Measurements from ENCODE around the gene SPPL2A.

Gene SPPL2A

GRCh38 chr15:50687302-50687902 is 78.1 kb downstream of the SPPL2A start:
- WGBS (ENCODE audit: insufficient coverage, insufficient read length), result 100% methylated on average over 4 of the region's 10 CpGs
- no peaks in the 10 kb centered on the region for H3K36me3 ChIP-seq (ENCODE audit: control insufficient read depth, insufficient read depth, low read length)
- no peak for DNase-seq (ENCODE audit: low read depth, low spot score)
- H3K4me1 ChIP-seq (ENCODE audit: control insufficient read depth, insufficient read depth, low read length), result no peaks in the 10 kb centered on the region; the same call in 1 of the 2 replicates
- H3K4me3 ChIP-seq (ENCODE audit: low read length), result peak overlapping the region; percentile 85; the same call in 1 of the 2 replicates
- no peaks in the 10 kb centered on the region for H3K9me3 ChIP-seq (ENCODE audit: control insufficient read depth, insufficient read depth, low read length)
- H3K27me3 ChIP-seq (ENCODE audit: control insufficient read depth, insufficient read depth, low read length), result no peaks in the 10 kb centered on the region
- no peak overlapping the region for H3K27ac ChIP-seq (ENCODE audit: low read length)

- Histone ChIP-seq H3K9me3 (ENCODE audit: control insufficient read depth, insufficient read depth, low read length) (no peaks in the 10 kb centered on the region), H3K27ac (ENCODE audit: low read length) (no peak within 1 kb of the TSS), H3K27me3 (ENCODE audit: control insufficient read depth, insufficient read depth, low read length) (no peaks in the 10 kb centered on the region), H3K4me1 (ENCODE audit: control insufficient read depth, insufficient read depth, low read length) (no peaks in the 10 kb centered on the region; the same call in 1 of the 2 replicates), H3K36me3 (ENCODE audit: control insufficient read depth, insufficient read depth, low read length) (no peaks in the 10 kb centered on the region), H3K4me3 (ENCODE audit: low read length) (peak within 1 kb of the TSS; percentile 85)
- WGBS (ENCODE audit: insufficient coverage, insufficient read length), result no CpG with 5 or more reads among the region's 80 CpGs
- peak; percentile 57 for DNase-seq (ENCODE audit: low read depth, low spot score)
These were observed 78.8 kb downstream of the SPPL2A start, which contains the start of gene TRPM7 for GRCh38 chr15:50686469-50687301. TRPM7 (minus strand) TSS chr15:50686797; CDS start chr15:50686533, 264 bp downstream.

GRCh38 chr15:50685976-50686468 is 79.5 kb downstream of the SPPL2A start:
- peak; percentile 5 for DNase-seq (ENCODE audit: low read depth, low spot score)
- Histone ChIP-seq H3K27ac (ENCODE audit: low read length) (no peak overlapping the region), H3K4me3 (ENCODE audit: low read length) (peak overlapping the region; percentile 85), H3K36me3 (ENCODE audit: control insufficient read depth, insufficient read depth, low read length) (no peaks in the 10 kb centered on the region), H3K4me1 (ENCODE audit: control insufficient read depth, insufficient read depth, low read length) (no peaks in the 10 kb centered on the region; the same call in 1 of the 2 replicates), H3K27me3 (ENCODE audit: control insufficient read depth, insufficient read depth, low read length) (no peaks in the 10 kb centered on the region), H3K9me3 (ENCODE audit: control insufficient read depth, insufficient read depth, low read length) (no peaks in the 10 kb centered on the region)
- WGBS (ENCODE audit: insufficient coverage, insufficient read length), result no CpG with 5 or more reads among the region's 30 CpGs

GRCh38 chr15:50685191-50685975 is 80.1 kb downstream of the SPPL2A start:
- H3K4me1 ChIP-seq (ENCODE audit: control insufficient read depth, insufficient read depth, low read length), result no peaks in the 10 kb centered on the region; the same call in 1 of the 2 replicates
- no peaks in the 10 kb centered on the region for H3K36me3 ChIP-seq (ENCODE audit: control insufficient read depth, insufficient read depth, low read length)
- peak overlapping the region; percentile 85; the same call in 1 of the 2 replicates for H3K4me3 ChIP-seq (ENCODE audit: low read length)
- H3K9me3 ChIP-seq (ENCODE audit: control insufficient read depth, insufficient read depth, low read length), result no peaks in the 10 kb centered on the region
- H3K27me3 ChIP-seq (ENCODE audit: control insufficient read depth, insufficient read depth, low read length), result no peaks in the 10 kb centered on the region
- H3K27ac ChIP-seq (ENCODE audit: low read length), result no peak overlapping the region
- WGBS (ENCODE audit: insufficient coverage, insufficient read length), result no CpG with 5 or more reads among the region's 22 CpGs
- DNase-seq (ENCODE audit: low read depth, low spot score), result no peak

- H3K36me3 ChIP-seq (ENCODE audit: control insufficient read depth, insufficient read depth, low read length), result no peaks in the 10 kb centered on the region
- H3K4me3 ChIP-seq (ENCODE audit: low read length), result no peak overlapping the region
- no peaks in the 10 kb centered on the region for H3K27me3 ChIP-seq (ENCODE audit: control insufficient read depth, insufficient read depth, low read length)
- H3K27ac ChIP-seq (ENCODE audit: low read length), result no peak overlapping the region
- no peaks in the 10 kb centered on the region for H3K4me1 ChIP-seq (ENCODE audit: control insufficient read depth, insufficient read depth, low read length)
- no peak for DNase-seq (ENCODE audit: low read depth, low spot score)
- no peaks in the 10 kb centered on the region for H3K9me3 ChIP-seq (ENCODE audit: control insufficient read depth, insufficient read depth, low read length)
These were observed 84.0 kb downstream of the SPPL2A start for GRCh38 chr15:50681467-50681866.

- H3K4me1 ChIP-seq (ENCODE audit: control insufficient read depth, insufficient read depth, low read length), result no peaks in the 10 kb centered on the region
- no peaks in the 10 kb centered on the region for H3K27me3 ChIP-seq (ENCODE audit: control insufficient read depth, insufficient read depth, low read length)
- no peaks in the 10 kb centered on the region for H3K9me3 ChIP-seq (ENCODE audit: control insufficient read depth, insufficient read depth, low read length)
- no peak for DNase-seq (ENCODE audit: low read depth, low spot score)
- no peak overlapping the region for H3K27ac ChIP-seq (ENCODE audit: low read length)
- no peaks in the 10 kb centered on the region; the same call in 1 of the 2 replicates for H3K36me3 ChIP-seq (ENCODE audit: control insufficient read depth, insufficient read depth, low read length)
- no CpG with 5 or more reads among the region's 6 CpGs for WGBS (ENCODE audit: insufficient coverage, insufficient read length)
- H3K4me3 ChIP-seq (ENCODE audit: low read length), result no peak overlapping the region
These were observed 88.6 kb downstream of the SPPL2A start for GRCh38 chr15:50676799-50677483.

GRCh38 chr15:50675535-50676144 is 89.9 kb downstream of the SPPL2A start:
- Histone ChIP-seq H3K4me1 (ENCODE audit: control insufficient read depth, insufficient read depth, low read length) (no peaks in the 10 kb centered on the region), H3K36me3 (ENCODE audit: control insufficient read depth, insufficient read depth, low read length) (no peaks in the 10 kb centered on the region; the same call in 1 of the 2 replicates), H3K27me3 (ENCODE audit: control insufficient read depth, insufficient read depth, low read length) (no peaks in the 10 kb centered on the region), H3K9me3 (ENCODE audit: control insufficient read depth, insufficient read depth, low read length) (no peaks in the 10 kb centered on the region), H3K27ac (ENCODE audit: low read length) (no peak overlapping the region), H3K4me3 (ENCODE audit: low read length) (no peak overlapping the region)
- DNase-seq (ENCODE audit: low read depth, low spot score), result no peak

GRCh38 chr15:50670115-50670514 is 95.4 kb downstream of the SPPL2A start:
- Histone ChIP-seq H3K4me1 (ENCODE audit: control insufficient read depth, insufficient read depth, low read length) (no peaks in the 10 kb centered on the region), H3K4me3 (ENCODE audit: low read length) (no peak overlapping the region), H3K27ac (ENCODE audit: low read length) (no peak overlapping the region), H3K36me3 (ENCODE audit: control insufficient read depth, insufficient read depth, low read length) (no peaks in the 10 kb centered on the region; the same call in 1 of the 2 replicates), H3K9me3 (ENCODE audit: control insufficient read depth, insufficient read depth, low read length) (no peaks in the 10 kb centered on the region), H3K27me3 (ENCODE audit: control insufficient read depth, insufficient read depth, low read length) (no peaks in the 10 kb centered on the region)
- no peak for DNase-seq (ENCODE audit: low read depth, low spot score)
- WGBS (ENCODE audit: insufficient coverage, insufficient read length), result no CpG with 5 or more reads among the region's 2 CpGs

GRCh38 chr15:50669611-50670010 is 95.9 kb downstream of the SPPL2A start:
- Histone ChIP-seq H3K27ac (ENCODE audit: low read length) (no peak overlapping the region), H3K4me3 (ENCODE audit: low read length) (no peak overlapping the region), H3K9me3 (ENCODE audit: control insufficient read depth, insufficient read depth, low read length) (no peaks in the 10 kb centered on the region), H3K36me3 (ENCODE audit: control insufficient read depth, insufficient read depth, low read length) (no peaks in the 10 kb centered on the region; the same call in 1 of the 2 replicates), H3K4me1 (ENCODE audit: control insufficient read depth, insufficient read depth, low read length) (no peaks in the 10 kb centered on the region), H3K27me3 (ENCODE audit: control insufficient read depth, insufficient read depth, low read length) (no peaks in the 10 kb centered on the region)
- DNase-seq (ENCODE audit: low read depth, low spot score), result no peak
- WGBS (ENCODE audit: insufficient coverage, insufficient read length), result no CpG with 5 or more reads among the region's 1 CpG
